Calu3 (cell line): Measurements from ENCODE around the gene TXLNA. TPM values are rescaled to one million over a fixed set of nuclear protein-coding genes. Genes with fewer than 3 reads are reported as not detected.

Experiments used
- BruUV-seq: library from RNA; stranded (reverse); fragments of 400-500 nt; replicated peaks from 2 replicates; lab custom pipeline; 2021; lab: Mats Ljungman, UMichigan
- CTCF ChIA-PET: fragments of 300-600 bp; sonication (Branson Sonifier 250); formaldehyde crosslinking; loops from one replicate; lab custom pipeline; 2022; ENCODE audit warnings: antibody characterized with exemption; lab: Charles Lee
- DNase-seq: peaks from one replicate; pipeline ENCODE4 v3.0.0; 2022
- H3K27ac Mint-ChIP-seq: one replicate; pipeline ENCODE4 v1.8.0; 2022; ENCODE audit warnings: mixed read lengths; ENCODE audit not compliant: unreplicated experiment
- H3K27me3 Mint-ChIP-seq: one replicate; pipeline ENCODE4 v1.8.0; 2022; ENCODE audit warnings: mixed read lengths; ENCODE audit not compliant: unreplicated experiment
- H3K36me3 Mint-ChIP-seq: one replicate; pipeline ENCODE4 v1.8.0; 2022; ENCODE audit warnings: mild to moderate bottlenecking, moderate library complexity, mixed read lengths; ENCODE audit not compliant: insufficient read depth, unreplicated experiment
- H3K4me1 Mint-ChIP-seq: one replicate; pipeline ENCODE4 v1.8.0; 2022; ENCODE audit warnings: mild to moderate bottlenecking, low read depth, mixed read lengths; ENCODE audit not compliant: unreplicated experiment
- H3K4me3 Mint-ChIP-seq: one replicate; pipeline ENCODE4 v1.8.0; 2022; ENCODE audit warnings: mild to moderate bottlenecking, low read depth, moderate library complexity, mixed read lengths; ENCODE audit not compliant: unreplicated experiment
- H3K9me3 Mint-ChIP-seq: one replicate; pipeline ENCODE4 v1.8.0; 2022; ENCODE audit warnings: low read depth, mixed read lengths; ENCODE audit not compliant: unreplicated experiment
- CTCF ChIP-seq: fragments of 200-600 bp; IDR thresholded peaks from one replicate; pipeline ENCODE4 v1.8.0; 2022; ENCODE audit warnings: antibody characterized with exemption; ENCODE audit not compliant: unreplicated experiment
- intact Hi-C: fragments of 100-400 bp; cut with micrococcal nuclease; formaldehyde crosslinking; loops from one replicate; pipeline ENCODE4 v1.10.0; 2022; ENCODE audit not compliant: unreplicated experiment
- total RNA-seq: library from RNA; stranded (reverse); gene quantifications from 2 replicates; pipeline ENCODE4 v1.2.3, GENCODE V29; 2022

Gene TXLNA
- total RNA-seq, 1 experiment from 2014 or later: 58.4 TPM

DNA sequence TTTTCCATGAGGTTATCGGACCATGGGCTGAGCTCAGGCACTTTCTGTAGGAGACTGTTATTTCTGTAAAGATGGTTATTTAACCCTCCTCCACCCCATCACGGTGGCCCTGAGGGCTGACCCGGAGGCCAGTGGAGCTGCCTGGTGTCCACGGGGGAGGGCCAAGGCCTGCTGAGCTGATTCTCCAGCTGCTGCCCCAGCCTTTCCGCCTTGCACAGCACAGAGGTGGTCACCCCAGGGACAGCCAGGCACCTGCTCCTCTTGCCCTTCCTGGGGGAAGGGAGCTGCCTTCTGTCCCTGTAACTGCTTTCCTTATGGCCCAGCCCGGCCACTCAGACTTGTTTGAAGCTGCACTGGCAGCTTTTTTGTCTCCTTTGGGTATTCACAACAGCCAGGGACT lies 18.4 kb downstream of the TXLNA start:
- H3K4me1 Mint-ChIP-seq: peaks cover 16% of the 10 kb centered on the region
- no peaks in the 10 kb centered on the region for H3K9me3 Mint-ChIP-seq
- H3K27ac Mint-ChIP-seq: no peak overlapping the region
- H3K27me3 Mint-ChIP-seq: no peaks in the 10 kb centered on the region
- CTCF ChIA-PET: interaction anchor here (1.0 kb wide), 1 partner anchor 36 kb away, joined by 3 read pairs; no protein-coding TSS in a partner anchor
- intact Hi-C loops: no loop called here
- no peak overlapping the region for H3K4me3 Mint-ChIP-seq
- DNase-seq: no peak
- BruUV-seq: no TSS peak
- peaks cover 75% of the 10 kb centered on the region for H3K36me3 Mint-ChIP-seq
- TF ChIP-seq CTCF: no peak

GRCh38 chr1:32198237-32199042 lies 19.0 kb downstream of the TXLNA start:
- no peak overlapping the region for H3K4me3 Mint-ChIP-seq
- no peaks in the 10 kb centered on the region for H3K9me3 Mint-ChIP-seq
- H3K27me3 Mint-ChIP-seq: no peaks in the 10 kb centered on the region
- DNase-seq: no peak
- H3K36me3 Mint-ChIP-seq: peaks cover 71% of the 10 kb centered on the region
- H3K4me1 Mint-ChIP-seq: peaks cover 16% of the 10 kb centered on the region
- TF ChIP-seq CTCF: no peak
- H3K27ac Mint-ChIP-seq: no peak overlapping the region
- intact Hi-C loops: no loop called here
- CTCF ChIA-PET: interaction anchor here (0.5 kb wide), 1 partner anchor 201 kb away, joined by 3 read pairs; no protein-coding TSS in a partner anchor
- BruUV-seq: no TSS peak

GRCh38 chr1:32199043-32199716 lies 19.7 kb downstream of the TXLNA start:
- CTCF ChIA-PET: interaction anchor here (0.5 to 0.6 kb wide), 3 partner anchors 75 to 201 kb away, joined by 3 to 4 read pairs (median 3); no protein-coding TSS in a partner anchor
- no peak overlapping the region for H3K4me3 Mint-ChIP-seq
- BruUV-seq: no TSS peak
- intact Hi-C loops: no loop called here
- H3K9me3 Mint-ChIP-seq: no peaks in the 10 kb centered on the region
- peaks cover 66% of the 10 kb centered on the region for H3K36me3 Mint-ChIP-seq
- H3K4me1 Mint-ChIP-seq: peaks cover 16% of the 10 kb centered on the region
- DNase-seq: no peak
- TF ChIP-seq CTCF: no peak
- H3K27ac Mint-ChIP-seq: no peak overlapping the region
- H3K27me3 Mint-ChIP-seq: no peaks in the 10 kb centered on the region

- CTCF ChIA-PET: interaction anchor here (0.6 kb wide), 2 partner anchors 76 to 79 kb away, joined by 3 to 4 read pairs; no protein-coding TSS in a partner anchor
- Mint-ChIP-seq H3K4me1 (peaks cover 16% of the 10 kb centered on the region), H3K27me3 (no peaks in the 10 kb centered on the region), H3K9me3 (no peaks in the 10 kb centered on the region), H3K27ac (peak overlapping the region; percentile 59), H3K36me3 (peaks cover 65% of the 10 kb centered on the region), H3K4me3 (peak overlapping the region; percentile 78)
- DNase-seq: no peak
- no TSS peak for BruUV-seq
- no peak for TF ChIP-seq CTCF
- intact Hi-C loops: no loop called here
Measured at GRCh38 chr1:32199717-32200072, 20.2 kb downstream of the TXLNA start.
